ENCODE data around the gene FAM20A. TPM values are rescaled to one million over a fixed set of nuclear protein-coding genes. Genes with fewer than 3 reads are reported as not detected.
A peak's percentile ranks its signal among the peaks of the same experiment; 100 is the strongest.

Gene FAM20A
- total RNA-seq, 2 donors from 2014 or later: not detected

GRCh38 chr17:68614718-68615117, 13.6 kb upstream of the FAM20A start:
- no peak overlapping the region for H3K4me3 Mint-ChIP-seq
- peaks cover 36% of the 10 kb centered on the region for H3K27me3 Mint-ChIP-seq
- H3K4me1 Mint-ChIP-seq: no peaks in the 10 kb centered on the region
- H3K9me3 Mint-ChIP-seq: peaks cover 5% of the 10 kb centered on the region
- no peaks in the 10 kb centered on the region for H3K36me3 Mint-ChIP-seq (ENCODE audit: low read depth)
- H3K27ac Mint-ChIP-seq: no peak overlapping the region
- no peak for ATAC-seq (replicated peaks)

GRCh38 chr17:68613739-68614298, 12.7 kb upstream of the FAM20A start:
- no peak overlapping the region for H3K4me3 Mint-ChIP-seq
- H3K4me1 Mint-ChIP-seq: no peaks in the 10 kb centered on the region
- ATAC-seq (replicated peaks): peak; percentile 56
- no peaks in the 10 kb centered on the region for H3K36me3 Mint-ChIP-seq (ENCODE audit: low read depth)
- H3K9me3 Mint-ChIP-seq: peaks cover 5% of the 10 kb centered on the region
- H3K27ac Mint-ChIP-seq: no peak overlapping the region
- H3K27me3 Mint-ChIP-seq: peaks cover 27% of the 10 kb centered on the region

GRCh38 chr17:68612923-68613292, 11.7 kb upstream of the FAM20A start:
- no peaks in the 10 kb centered on the region for H3K4me1 Mint-ChIP-seq
- H3K27me3 Mint-ChIP-seq: peaks cover 21% of the 10 kb centered on the region
- no peaks in the 10 kb centered on the region for H3K36me3 Mint-ChIP-seq (ENCODE audit: low read depth)
- H3K27ac Mint-ChIP-seq: no peak overlapping the region
- peaks cover 5% of the 10 kb centered on the region for H3K9me3 Mint-ChIP-seq
- no peak for ATAC-seq (replicated peaks)
- no peak overlapping the region for H3K4me3 Mint-ChIP-seq

- no peaks in the 10 kb centered on the region for H3K4me1 Mint-ChIP-seq
- ATAC-seq (replicated peaks): no peak
- H3K27me3 Mint-ChIP-seq: peaks cover 18% of the 10 kb centered on the region
- H3K4me3 Mint-ChIP-seq: no peak overlapping the region
- peaks cover 6% of the 10 kb centered on the region for H3K9me3 Mint-ChIP-seq
- no peak overlapping the region for H3K27ac Mint-ChIP-seq
- no peaks in the 10 kb centered on the region for H3K36me3 Mint-ChIP-seq (ENCODE audit: low read depth)
Observed at GRCh38 chr17:68612209-68612922, 11.2 kb upstream of the FAM20A start.

- Mint-ChIP-seq H3K4me1 (no peaks in the 10 kb centered on the region), H3K36me3 (ENCODE audit: low read depth) (no peaks in the 10 kb centered on the region), H3K4me3 (no peak overlapping the region), H3K27me3 (peaks cover 21% of the 10 kb centered on the region), H3K9me3 (peaks cover 10% of the 10 kb centered on the region), H3K27ac (no peak overlapping the region)
- ATAC-seq (replicated peaks): no peak
Observed at GRCh38 chr17:68611353-68612208, 10.4 kb upstream of the FAM20A start.

GRCh38 chr17:68610554-68610953, 9.4 kb upstream of the FAM20A start:
- Mint-ChIP-seq H3K4me3 (no peak overlapping the region), H3K9me3 (peaks cover 10% of the 10 kb centered on the region), H3K4me1 (no peaks in the 10 kb centered on the region), H3K27me3 (peaks cover 23% of the 10 kb centered on the region), H3K36me3 (ENCODE audit: low read depth) (no peaks in the 10 kb centered on the region), H3K27ac (no peak overlapping the region)
- no peak for ATAC-seq (replicated peaks)

- H3K4me3 Mint-ChIP-seq: no peak overlapping the region
Observed at GRCh38 chr17:68608515-68609130, 7.5 kb upstream of the FAM20A start.

GRCh38 chr17:68606451-68607307, 5.5 kb upstream of the FAM20A start:
- no peak overlapping the region for H3K27ac Mint-ChIP-seq
- no peak overlapping the region for H3K4me3 Mint-ChIP-seq
- H3K27me3 Mint-ChIP-seq: peaks cover 39% of the 10 kb centered on the region
- H3K36me3 Mint-ChIP-seq (ENCODE audit: low read depth): no peaks in the 10 kb centered on the region
- H3K4me1 Mint-ChIP-seq: no peaks in the 10 kb centered on the region
- no peak for ATAC-seq (replicated peaks)
- H3K9me3 Mint-ChIP-seq: peaks cover 10% of the 10 kb centered on the region

More at GRCh38 chr17:68608515-68609130, 7.5 kb upstream of the FAM20A start:
- H3K9me3 Mint-ChIP-seq: peaks cover 10% of the 10 kb centered on the region
- no peak for ATAC-seq (replicated peaks)
- no peaks in the 10 kb centered on the region for H3K4me1 Mint-ChIP-seq
- no peaks in the 10 kb centered on the region for H3K36me3 Mint-ChIP-seq (ENCODE audit: low read depth)
- peaks cover 31% of the 10 kb centered on the region for H3K27me3 Mint-ChIP-seq
- H3K27ac Mint-ChIP-seq: no peak overlapping the region

GRCh38 chr17:68605914-68606313, 4.7 kb upstream of the FAM20A start:
- Mint-ChIP-seq H3K27me3 (peaks cover 39% of the 10 kb centered on the region), H3K9me3 (peaks cover 10% of the 10 kb centered on the region)
- no peak for ATAC-seq (replicated peaks)

GRCh38 chr17:68603656-68604055, 2.5 kb upstream of the FAM20A start:
- Mint-ChIP-seq H3K27ac (no peak overlapping the region), H3K36me3 (ENCODE audit: low read depth) (peaks cover 5% of the 10 kb centered on the region), H3K4me1 (peaks cover 5% of the 10 kb centered on the region), H3K9me3 (peaks cover 5% of the 10 kb centered on the region), H3K27me3 (peaks cover 48% of the 10 kb centered on the region), H3K4me3 (no peak overlapping the region)
- no peak for ATAC-seq (replicated peaks)

More at GRCh38 chr17:68605914-68606313, 4.7 kb upstream of the FAM20A start:
- H3K4me3 Mint-ChIP-seq: no peak overlapping the region
- H3K36me3 Mint-ChIP-seq (ENCODE audit: low read depth): no peaks in the 10 kb centered on the region
- no peak overlapping the region for H3K27ac Mint-ChIP-seq
- H3K4me1 Mint-ChIP-seq: no peaks in the 10 kb centered on the region

GRCh38 chr17:68603027-68603426, 1.9 kb upstream of the FAM20A start:
- peaks cover 5% of the 10 kb centered on the region for H3K9me3 Mint-ChIP-seq
- H3K27me3 Mint-ChIP-seq: peaks cover 55% of the 10 kb centered on the region
- H3K4me1 Mint-ChIP-seq: peaks cover 5% of the 10 kb centered on the region
- peaks cover 5% of the 10 kb centered on the region for H3K36me3 Mint-ChIP-seq (ENCODE audit: low read depth)
- no peak overlapping the region for H3K4me3 Mint-ChIP-seq
- no peak overlapping the region for H3K27ac Mint-ChIP-seq
- ATAC-seq (replicated peaks): no peak

GRCh38 chr17:68602289-68602688, 1.1 kb upstream of the FAM20A start:
- ATAC-seq (replicated peaks): no peak
- H3K4me3 Mint-ChIP-seq: peak overlapping the region; percentile 52
- peaks cover 59% of the 10 kb centered on the region for H3K27me3 Mint-ChIP-seq
- H3K27ac Mint-ChIP-seq: no peak overlapping the region
- peaks cover 3% of the 10 kb centered on the region for H3K9me3 Mint-ChIP-seq
- H3K36me3 Mint-ChIP-seq (ENCODE audit: low read depth): peaks cover 5% of the 10 kb centered on the region
- peaks cover 5% of the 10 kb centered on the region for H3K4me1 Mint-ChIP-seq

- Mint-ChIP-seq H3K36me3 (ENCODE audit: low read depth) (peaks cover 5% of the 10 kb centered on the region), H3K27me3 (peaks cover 57% of the 10 kb centered on the region), H3K4me1 (peaks cover 5% of the 10 kb centered on the region), H3K4me3 (peak overlapping the region; percentile 52), H3K9me3 (no peaks in the 10 kb centered on the region), H3K27ac (no peak overlapping the region)
- no peak for ATAC-seq (replicated peaks)
Observed at GRCh38 chr17:68601565-68602288, 560 bp upstream of the FAM20A start.

Measured in activated T-helper 17 cell treated with anti-CD3 and anti-CD28 coated beads, Interleukin-2, amount 50 U/mL, for 72 hours (primary cell).